GM12874 (cell line): Measurements from ENCODE around the gene NOXO1.

Source experiments
- CTCF ChIP-seq: IDR thresholded peaks from 2 replicates; pipeline ENCODE4 v1.5.1; 2011; ENCODE audit warnings: low read depth, mild to moderate bottlenecking, control low read depth, low read length, moderate library complexity; ENCODE audit not compliant: insufficient read depth

NOXO1 gene

GRCh38 chr16:2009164-2009711 is 28.0 kb upstream of the NOXO1 start:
- no peak for TF ChIP-seq CTCF

- TF ChIP-seq CTCF: no peak
Observed at GRCh38 chr16:2008631-2009163, 27.4 kb upstream of the NOXO1 start.

GRCh38 chr16:2008009-2008526 is 26.8 kb upstream of the NOXO1 start:
- TF ChIP-seq CTCF: no peak

GRCh38 chr16:2007081-2007836 is 26.0 kb upstream of the NOXO1 start:
- TF ChIP-seq CTCF: no peak

- TF ChIP-seq CTCF: no peak
Observed at GRCh38 chr16:2006317-2006716, 25.0 kb upstream of the NOXO1 start.

GRCh38 chr16:2005646-2006045 is 24.4 kb upstream of the NOXO1 start:
- TF ChIP-seq CTCF: peak; percentile 16; the same call in 1 of the 2 replicates

- TF ChIP-seq CTCF: no peak
Observed at GRCh38 chr16:2004795-2005517, 23.7 kb upstream of the NOXO1 start.
